ENCODE data around the gene ELOB.

GRCh38 chr16:2778630-2778958 is 1.5 kb upstream of the ELOB start:
- TF ChIP-seq CTCF (IDR thresholded peaks at IDR 0.05) (no peak), POLR2A (IDR thresholded peaks at IDR 0.05) (no peak)

Measured in testis (tissue), 2 donors.